ENCODE results near the gene CTIF. TPM values are rescaled to one million over a fixed set of nuclear protein-coding genes. Genes with fewer than 3 reads are reported as not detected.

Gene CTIF
- total RNA-seq, 1 donor from 2014 or later = 72.4 TPM

- no peak for TF ChIP-seq CTCF (IDR thresholded peaks at IDR 0.05)
- Histone ChIP-seq H3K27me3 (no peaks in the 10 kb centered on the region), H3K4me1 (peaks cover 3% of the 10 kb centered on the region), H3K4me3 (no peak overlapping the region), H3K9me3 (no peaks in the 10 kb centered on the region), H3K27ac (peak overlapping the region; percentile 42), H3K36me3 (no peaks in the 10 kb centered on the region)
- peak; percentile 67 for ATAC-seq
- intact Hi-C loops (cut with DNase I) = no loop called here
- no peak for DNase-seq
Observed at GRCh38 chr18:48771641-48772375, 233.0 kb downstream of the CTIF start.

DNA sequence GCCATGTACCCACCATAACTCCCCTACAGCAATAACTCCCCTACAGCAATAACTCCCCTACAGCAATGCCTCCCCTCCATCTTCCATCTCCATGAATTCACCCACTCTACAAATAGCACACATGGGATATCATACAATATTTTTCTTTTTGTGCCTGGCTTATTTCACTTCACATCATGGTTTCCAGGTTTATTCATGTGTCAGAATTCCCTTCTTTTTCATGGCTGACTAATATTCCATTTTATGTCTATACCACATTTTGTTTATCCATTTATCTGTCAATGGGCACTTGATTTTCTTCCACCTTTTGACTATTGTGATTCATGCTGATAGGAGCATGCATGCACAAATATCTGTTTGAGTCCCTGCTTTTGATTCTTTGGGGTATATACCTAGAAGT is 233.6 kb downstream of the CTIF start:
- no peaks in the 10 kb centered on the region for H3K36me3 ChIP-seq
- DNase-seq (no peak), ATAC-seq (no peak)
- H3K4me3 ChIP-seq = no peak overlapping the region
- TF ChIP-seq CTCF (IDR thresholded peaks at IDR 0.05) = no peak
- intact Hi-C loops (cut with DNase I) = no loop called here
- H3K27ac ChIP-seq = no peak overlapping the region
- no peaks in the 10 kb centered on the region for H3K9me3 ChIP-seq
- H3K4me1 ChIP-seq = peaks cover 10% of the 10 kb centered on the region
- no peaks in the 10 kb centered on the region for H3K27me3 ChIP-seq

DNA sequence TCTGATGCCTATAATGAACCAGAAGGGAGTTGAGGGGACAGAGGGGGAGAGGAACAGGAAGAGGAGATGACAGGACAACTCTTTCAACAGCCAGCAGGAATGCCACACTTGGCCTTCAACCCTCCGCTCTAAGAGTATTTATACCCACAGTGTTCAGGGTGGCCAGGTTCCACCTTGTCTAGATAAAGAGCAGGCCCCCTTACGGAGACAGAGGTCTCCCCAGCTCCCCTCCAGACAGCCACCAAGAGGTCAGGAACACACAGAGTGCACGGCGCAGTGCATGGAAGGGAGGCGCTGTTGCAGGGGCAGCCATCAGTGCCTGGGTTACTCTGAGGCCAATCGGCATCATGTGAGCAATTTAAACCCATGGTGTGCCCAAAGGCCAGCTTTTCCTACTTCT is 235.0 kb downstream of the CTIF start:
- Histone ChIP-seq H3K27me3 (no peaks in the 10 kb centered on the region), H3K36me3 (no peaks in the 10 kb centered on the region), H3K4me3 (no peak overlapping the region), H3K4me1 (peaks cover 22% of the 10 kb centered on the region), H3K9me3 (no peaks in the 10 kb centered on the region), H3K27ac (no peak overlapping the region)
- no peak for DNase-seq
- no peak for ATAC-seq
- no peak for TF ChIP-seq CTCF (IDR thresholded peaks at IDR 0.05)
- intact Hi-C loops (cut with DNase I) = no loop called here

GRCh38 chr18:48774941-48775340 is 236.1 kb downstream of the CTIF start:
- no peak overlapping the region for H3K4me3 ChIP-seq
- peaks cover 33% of the 10 kb centered on the region for H3K4me1 ChIP-seq
- intact Hi-C loops (cut with DNase I) = no loop called here
- no peaks in the 10 kb centered on the region for H3K27me3 ChIP-seq
- H3K27ac ChIP-seq = no peak overlapping the region
- ATAC-seq (no peak), DNase-seq (no peak)
- H3K36me3 ChIP-seq = no peaks in the 10 kb centered on the region
- TF ChIP-seq CTCF (IDR thresholded peaks at IDR 0.05) = no peak
- no peaks in the 10 kb centered on the region for H3K9me3 ChIP-seq

DNA sequence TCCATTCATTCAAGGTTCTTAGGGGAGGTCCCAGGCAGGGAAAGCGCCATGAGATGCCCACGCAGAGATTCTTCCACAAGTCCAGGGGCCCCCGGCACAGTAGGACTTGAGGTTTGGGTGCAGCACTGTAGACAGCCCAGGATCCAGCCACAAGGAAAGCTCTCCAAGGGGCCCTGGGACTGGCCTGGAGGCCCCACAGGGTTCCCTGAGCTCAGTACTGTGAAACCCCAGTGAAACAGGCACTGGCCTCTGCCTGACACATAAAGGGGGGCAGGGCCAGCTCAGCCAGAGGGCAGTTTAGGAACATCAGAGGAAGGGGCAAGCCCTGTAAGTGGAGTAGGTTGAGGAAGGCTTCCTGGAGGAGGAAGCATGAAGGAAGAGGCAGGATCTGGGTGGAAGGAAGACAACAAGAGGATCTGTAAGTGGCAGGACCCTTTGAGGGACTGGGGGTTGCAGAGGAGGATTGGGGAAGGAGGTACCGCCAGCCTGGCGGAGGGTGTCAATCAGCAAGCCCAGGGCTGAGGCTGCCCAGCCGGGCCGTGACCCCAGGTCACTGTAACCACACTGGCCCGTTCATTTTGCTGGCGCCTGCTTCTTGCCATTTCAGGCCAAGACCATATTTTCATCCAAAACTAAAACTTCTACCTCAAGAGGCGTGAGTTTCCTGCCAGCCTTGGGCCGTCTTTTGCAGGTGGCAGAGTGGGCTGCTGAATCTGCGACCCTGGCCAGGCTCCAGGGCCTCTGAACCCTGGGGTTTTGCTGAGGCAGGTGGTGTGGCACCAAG is 236.7 kb downstream of the CTIF start:
- ATAC-seq = no peak
- TF ChIP-seq CTCF (IDR thresholded peaks at IDR 0.05) = no peak
- H3K27ac ChIP-seq = no peak overlapping the region
- H3K4me3 ChIP-seq = no peak overlapping the region
- H3K27me3 ChIP-seq = no peaks in the 10 kb centered on the region
- H3K4me1 ChIP-seq = peaks cover 39% of the 10 kb centered on the region
- intact Hi-C loops (cut with DNase I) = no loop called here
- no peaks in the 10 kb centered on the region for H3K36me3 ChIP-seq
- DNase-seq = no peak
- no peaks in the 10 kb centered on the region for H3K9me3 ChIP-seq

Measured in upper lobe of right lung (tissue), 1 donor.